8988T (cell line): ENCODE results near the gene KLHL6.

Experiments used
- DNase-seq: peaks from one replicate; pipeline ENCODE4 v3.0.0; 2011

KLHL6 gene

GRCh38 chr3:183500981-183501704 is 54.4 kb downstream of the KLHL6 start:
- no peak for DNase-seq

DNA sequence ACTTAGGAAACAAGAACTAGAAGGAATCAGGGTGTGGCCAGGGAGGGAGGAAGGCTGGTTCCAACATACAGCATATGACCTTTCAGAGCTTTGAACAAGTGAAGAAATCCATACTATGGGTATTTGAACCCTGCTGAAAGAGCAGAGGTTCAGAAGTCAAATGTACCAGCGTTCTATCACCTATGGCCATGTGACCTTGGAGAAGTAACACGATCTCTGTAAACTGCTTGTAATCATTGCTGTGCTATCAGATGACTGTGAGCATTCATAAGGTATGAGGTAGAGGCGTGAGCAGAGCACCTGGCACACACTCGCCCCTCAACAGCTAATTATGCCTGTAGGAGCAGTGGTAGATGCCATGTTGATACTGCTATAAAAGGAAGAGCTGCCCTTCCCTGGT is 55.2 kb downstream of the KLHL6 start:
- DNase-seq: no peak

GRCh38 chr3:183498634-183499033 is 56.9 kb downstream of the KLHL6 start:
- DNase-seq: no peak

GRCh38 chr3:183497313-183497712 is 58.2 kb downstream of the KLHL6 start:
- no peak for DNase-seq

- no peak for DNase-seq
Observed at GRCh38 chr3:183496311-183496710, 59.2 kb downstream of the KLHL6 start.

DNA sequence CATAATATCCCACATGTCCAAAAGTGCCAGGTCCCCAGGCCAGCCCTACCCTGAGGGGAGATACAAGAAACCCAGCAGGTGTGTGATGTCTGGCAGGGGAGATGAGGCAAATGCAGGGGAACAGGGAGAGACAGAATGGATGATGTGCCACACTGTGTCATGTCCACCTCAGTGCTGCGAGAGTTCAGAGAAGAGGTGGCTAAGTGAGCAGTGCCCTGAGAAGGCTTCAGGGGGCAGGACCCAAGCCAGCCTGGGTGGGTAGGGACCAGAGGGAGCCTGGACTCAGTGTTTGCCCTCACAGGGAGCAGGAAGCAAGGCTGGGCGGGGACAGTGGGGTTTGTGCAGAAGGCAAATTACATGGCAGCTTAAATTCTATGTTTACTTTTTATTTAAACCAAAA is 61.2 kb downstream of the KLHL6 start:
- no peak for DNase-seq

GRCh38 chr3:183493296-183494045 is 62.0 kb downstream of the KLHL6 start:
- no peak for DNase-seq

DNA sequence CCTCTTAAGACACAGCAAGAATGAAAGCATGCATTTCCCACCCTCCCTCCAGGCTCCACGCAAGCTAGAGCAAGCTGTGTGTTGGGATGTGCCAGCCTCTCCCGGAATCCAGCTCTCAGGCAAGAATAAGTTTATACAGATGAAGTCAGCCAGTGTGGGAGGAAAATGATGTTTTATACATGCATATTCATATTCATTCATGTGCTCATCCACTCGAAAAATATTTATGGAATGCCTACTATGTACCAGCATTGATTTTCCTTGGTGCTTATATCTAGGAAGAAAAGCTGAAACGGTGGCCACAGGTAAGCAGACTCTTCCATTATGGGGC is 62.7 kb downstream of the KLHL6 start:
- DNase-seq: no peak

- no peak for DNase-seq
Observed at GRCh38 chr3:183491923-183492848, 63.3 kb downstream of the KLHL6 start.

DNA sequence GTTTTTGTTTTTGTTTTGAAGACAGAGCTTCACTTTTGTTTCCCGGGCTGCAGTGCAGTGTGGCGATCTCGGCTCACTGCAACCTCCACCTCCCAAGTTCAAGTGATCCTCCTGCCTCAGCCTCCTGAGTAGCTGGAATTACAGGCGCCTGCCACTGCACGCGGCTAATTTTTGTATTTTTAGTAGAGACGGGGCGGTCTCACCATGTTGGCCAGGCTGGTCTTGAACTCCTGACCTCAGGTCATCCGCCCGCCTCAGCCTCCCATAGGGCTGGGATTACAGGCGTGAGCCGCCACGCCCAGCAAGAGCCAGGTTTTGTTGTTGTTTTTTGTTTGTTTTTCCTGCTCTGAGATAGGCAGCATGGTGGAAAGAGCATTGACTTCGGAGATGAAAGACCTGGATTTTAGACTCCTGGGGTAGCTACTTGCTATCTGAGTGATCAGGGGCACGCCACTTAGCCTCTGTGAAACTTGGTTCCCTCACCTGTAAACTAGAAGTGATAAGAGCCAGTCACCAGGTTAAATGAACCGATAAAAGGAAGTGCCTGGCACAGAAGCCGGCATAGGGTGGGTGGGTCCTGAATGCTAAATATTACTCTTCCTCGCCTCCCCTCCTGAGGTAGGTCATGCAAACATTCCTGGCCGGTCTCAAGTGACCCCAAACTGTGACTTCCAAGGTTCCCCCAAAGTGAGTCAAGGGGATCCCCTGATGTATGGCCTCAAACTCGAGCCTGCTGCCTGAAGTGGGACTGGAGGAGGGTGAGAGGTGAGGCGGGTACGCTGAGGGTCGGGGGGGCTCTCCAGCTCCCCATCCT is 64.2 kb downstream of the KLHL6 start:
- DNase-seq: no peak

DNA sequence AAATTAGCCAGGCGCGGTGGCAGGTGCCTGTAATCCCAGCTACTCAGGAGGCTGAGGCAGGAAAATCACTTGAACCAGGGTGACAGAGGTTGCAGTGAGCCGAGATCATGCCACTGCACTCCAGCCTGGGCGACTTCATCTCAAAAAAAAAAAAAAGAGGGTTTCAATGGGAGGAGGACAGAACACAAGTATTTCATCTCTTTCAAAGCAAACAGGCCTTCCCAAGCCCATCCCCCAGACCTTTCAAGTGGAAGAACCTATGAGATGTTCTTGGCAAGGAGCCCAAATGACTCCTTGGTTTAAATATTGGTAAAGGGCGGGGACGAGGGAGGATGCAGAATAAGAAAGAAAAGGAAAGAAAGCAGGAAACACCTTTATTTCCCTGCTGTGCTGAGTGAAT is 64.9 kb downstream of the KLHL6 start:
- DNase-seq: no peak

DNA sequence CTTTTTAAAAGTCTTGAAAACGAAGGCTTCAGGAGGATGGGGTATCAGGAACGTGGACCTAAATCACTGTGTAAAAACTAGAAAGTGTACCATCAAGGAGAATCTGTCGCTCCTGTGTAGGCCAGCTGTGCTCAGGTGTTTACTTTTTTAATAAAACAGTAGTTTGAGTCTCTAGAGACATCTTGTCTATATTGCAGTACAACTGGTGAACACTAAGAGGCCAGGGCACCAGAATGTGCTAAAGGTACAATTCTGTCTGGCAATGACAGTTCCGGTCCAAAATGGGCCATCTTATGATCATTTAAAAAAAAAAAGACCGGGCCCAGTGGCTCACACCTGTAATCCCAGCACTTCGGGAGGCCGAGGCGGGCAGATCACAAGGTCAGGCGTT is 65.3 kb downstream of the KLHL6 start:
- no peak for DNase-seq

- no peak for DNase-seq
Observed at GRCh38 chr3:183489455-183490210, 65.9 kb downstream of the KLHL6 start.

- no peak for DNase-seq
Observed at GRCh38 chr3:183488343-183488742, 67.2 kb downstream of the KLHL6 start.

- no peak for DNase-seq
Observed at GRCh38 chr3:183487896-183488295, 67.6 kb downstream of the KLHL6 start.

DNA sequence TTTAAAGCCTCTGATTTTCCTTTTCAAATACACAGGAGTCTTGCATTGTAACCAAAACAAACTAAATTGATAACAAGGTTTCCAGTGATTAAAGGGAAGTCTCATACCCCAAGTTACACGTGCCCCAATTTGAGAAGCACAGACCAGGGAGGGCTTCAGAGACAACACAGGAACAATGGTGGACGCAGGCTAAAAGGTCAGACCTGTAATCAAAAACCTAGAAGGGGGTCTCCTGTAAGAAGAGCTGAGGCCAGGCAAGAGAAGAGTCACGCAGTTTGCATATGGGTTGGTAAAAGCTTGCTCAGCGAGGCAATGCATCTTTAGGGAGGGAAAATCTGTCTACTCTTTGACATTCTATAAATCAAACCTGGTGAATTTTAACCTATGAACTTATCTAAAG is 68.5 kb downstream of the KLHL6 start:
- DNase-seq: no peak

GRCh38 chr3:183486472-183486871 is 69.0 kb downstream of the KLHL6 start:
- DNase-seq: no peak

GRCh38 chr3:183485585-183485984 is 69.9 kb downstream of the KLHL6 start:
- DNase-seq: no peak

DNA sequence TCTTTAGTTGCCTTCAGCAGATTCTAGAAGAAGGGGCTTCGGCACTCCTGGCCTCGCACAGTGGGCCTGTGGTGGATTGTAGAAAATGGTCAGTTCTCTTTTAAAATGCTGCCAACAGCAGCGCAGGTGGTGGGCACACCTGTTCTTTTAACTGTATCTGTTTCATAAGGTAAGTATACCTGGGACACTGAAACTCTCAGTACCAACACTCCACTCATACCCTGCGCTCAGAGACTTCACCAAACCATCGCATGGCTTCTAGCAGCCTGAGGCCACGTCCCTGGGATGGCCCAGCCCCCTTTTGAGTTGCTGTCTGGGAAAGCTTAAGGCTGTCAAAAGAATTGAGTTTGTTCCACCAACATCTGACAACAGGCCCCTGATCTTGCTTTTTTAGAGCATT is 70.4 kb downstream of the KLHL6 start:
- no peak for DNase-seq

- DNase-seq: no peak
Observed at GRCh38 chr3:183484431-183485075, 71.0 kb downstream of the KLHL6 start.

DNA sequence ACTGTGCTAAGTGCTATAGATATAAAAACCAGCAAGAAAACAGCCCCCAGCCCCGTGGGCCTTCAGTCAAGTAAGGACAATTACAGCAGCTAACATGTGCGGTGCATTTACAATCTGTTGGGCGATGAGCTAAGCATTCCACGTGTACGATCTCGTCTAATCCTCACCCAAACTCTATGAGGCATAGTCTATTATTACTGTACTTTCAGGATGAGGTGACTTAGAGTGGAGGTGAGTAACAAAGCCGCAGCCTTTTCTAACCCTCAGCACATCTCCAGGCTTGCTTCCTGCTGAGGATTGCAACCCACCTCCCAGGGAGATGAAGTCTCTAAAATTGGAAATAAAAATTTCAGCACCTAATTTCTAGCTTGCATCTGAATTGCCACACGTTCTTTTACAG is 73.9 kb downstream of the KLHL6 start:
- no peak for DNase-seq

GRCh38 chr3:183478501-183478900 is 77.0 kb downstream of the KLHL6 start:
- no peak for DNase-seq
